ENCODE data around the gene CFAP97. TPM values are rescaled to one million over a fixed set of nuclear protein-coding genes. Genes with fewer than 3 reads are reported as not detected.
A peak's percentile ranks its signal among the peaks of the same experiment; 100 is the strongest.

The CFAP97 gene
- total and polyA plus RNA-seq, 2 donors (not counting 1 experiment from before 2014, with no cell fraction given): 39.3 to 50.8 TPM

GRCh38 chr4:185127021-185127925 is 76.5 kb downstream of the CFAP97 start:
- Histone ChIP-seq H3K9ac (ENCODE audit: insufficient read depth, low read length) (peak overlapping the region; percentile 37), H2AFZ (ENCODE audit: low read length) (peak overlapping the region; percentile 48), H3K4me3 (replicated peaks in 1 of 4; ENCODE audit: control extremely low read depth in 1 of 4, insufficient read depth in 1 of 4, low read depth in 3 of 4, low read length in 4 of 4) (peak overlapping the region; percentile 50 to 62 (median 55)), H4K20me1 (ENCODE audit: control insufficient read depth, extremely low read depth, insufficient read depth, low read length) (no peaks in the 10 kb centered on the region), H3K27me3 (ENCODE audit: control insufficient read depth, insufficient read depth, low read length) (no peaks in the 10 kb centered on the region), H3K4me2 (ENCODE audit: extremely low read depth, insufficient read depth, low read length) (peak overlapping the region; percentile 90), H3K9me3 (ENCODE audit: control insufficient read depth, insufficient read depth, low read depth, low read length) (no peaks in the 10 kb centered on the region), H3K36me3 (ENCODE audit: control insufficient read depth, insufficient read depth, low read length) (no peaks in the 10 kb centered on the region), H3K4me1 (ENCODE audit: control insufficient read depth, extremely low read depth, insufficient read depth, low read length) (peaks cover 4% of the 10 kb centered on the region), H3K27ac (ENCODE audit: insufficient read depth, low read length) (no peak overlapping the region), H3K79me2 (ENCODE audit: control insufficient read depth, insufficient read depth, low read length) (no peaks in the 10 kb centered on the region)
- no peak for TF ChIP-seq CTCF (conservative IDR thresholded peaks at IDR 0.05 in 1 of 2, IDR thresholded peaks at IDR 0.05 in 1 of 2; ENCODE audit: low read depth in 1 of 2, low read length in 2 of 2)
- no peak for TF ChIP-seq EZH2 (IDR thresholded peaks at IDR 0.05; ENCODE audit: low read length, missing control alignments)
- peak in 1 of 2 donors; percentile 37 for DNase-seq (ENCODE audit: low read depth in 2 of 2)

GRCh38 chr4:185124006-185124405 is 79.8 kb downstream of the CFAP97 start:
- Histone ChIP-seq H3K4me2 (ENCODE audit: extremely low read depth, insufficient read depth, low read length) (no peak overlapping the region), H3K27me3 (ENCODE audit: control insufficient read depth, insufficient read depth, low read length) (no peaks in the 10 kb centered on the region), H3K36me3 (ENCODE audit: control insufficient read depth, insufficient read depth, low read length) (no peaks in the 10 kb centered on the region), H4K20me1 (ENCODE audit: control insufficient read depth, extremely low read depth, insufficient read depth, low read length) (no peaks in the 10 kb centered on the region), H3K9ac (ENCODE audit: insufficient read depth, low read length) (no peak overlapping the region), H3K79me2 (ENCODE audit: control insufficient read depth, insufficient read depth, low read length) (no peaks in the 10 kb centered on the region), H3K4me1 (ENCODE audit: control insufficient read depth, extremely low read depth, insufficient read depth, low read length) (peaks cover 4% of the 10 kb centered on the region), H3K9me3 (ENCODE audit: control insufficient read depth, insufficient read depth, low read depth, low read length) (no peaks in the 10 kb centered on the region), H3K27ac (ENCODE audit: insufficient read depth, low read length) (no peak overlapping the region), H2AFZ (ENCODE audit: low read length) (no peak overlapping the region), H3K4me3 (replicated peaks in 1 of 4; ENCODE audit: control extremely low read depth in 1 of 4, insufficient read depth in 1 of 4, low read depth in 3 of 4, low read length in 4 of 4) (no peak overlapping the region)
- DNase-seq (ENCODE audit: low read depth in 2 of 2): no peak
- TF ChIP-seq EZH2 (IDR thresholded peaks at IDR 0.05; ENCODE audit: low read length, missing control alignments) (no peak), CTCF (conservative IDR thresholded peaks at IDR 0.05 in 1 of 2, IDR thresholded peaks at IDR 0.05 in 1 of 2; ENCODE audit: low read depth in 1 of 2, low read length in 2 of 2) (no peak)

DNA sequence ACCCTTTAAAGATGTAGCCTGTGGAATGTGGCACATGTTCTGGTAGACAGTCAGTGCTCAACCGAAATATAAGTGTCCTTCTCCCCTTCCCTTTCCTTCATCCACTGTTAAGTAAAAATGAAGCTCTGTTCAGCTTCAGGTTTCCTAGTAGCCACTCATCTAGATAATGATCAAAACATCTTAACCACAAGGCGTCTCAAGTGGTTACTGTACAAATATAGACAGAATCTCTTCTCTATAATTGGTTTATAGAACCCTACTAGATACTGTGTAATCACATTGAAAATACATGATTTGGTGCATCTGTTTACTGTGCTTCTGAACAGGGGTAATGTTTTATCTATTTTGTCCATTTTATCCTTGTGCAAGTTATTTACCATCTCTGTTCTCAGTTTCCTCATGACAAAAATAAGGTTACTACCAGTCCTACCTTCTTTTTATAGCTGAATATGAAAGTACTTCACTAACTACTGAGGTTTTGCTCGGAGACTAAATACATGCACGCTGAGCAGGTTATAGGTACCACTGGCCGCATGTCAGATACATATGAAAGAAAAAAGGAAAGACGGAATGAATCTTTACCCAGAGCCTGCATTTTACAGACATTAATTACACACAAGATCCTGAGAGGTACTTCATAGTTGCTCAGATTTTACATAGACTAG is 81.0 kb downstream of the CFAP97 start:
- DNase-seq (ENCODE audit: low read depth in 2 of 2): peak in 1 of 2 donors; percentile 43

More for the DNA sequence above, 81.0 kb downstream of the CFAP97 start:
- Histone ChIP-seq H2AFZ (ENCODE audit: low read length) (no peak overlapping the region), H3K9me3 (ENCODE audit: control insufficient read depth, insufficient read depth, low read depth, low read length) (no peaks in the 10 kb centered on the region), H3K9ac (ENCODE audit: insufficient read depth, low read length) (no peak overlapping the region), H3K4me1 (ENCODE audit: control insufficient read depth, extremely low read depth, insufficient read depth, low read length) (no peaks in the 10 kb centered on the region), H3K27me3 (ENCODE audit: control insufficient read depth, insufficient read depth, low read length) (no peaks in the 10 kb centered on the region), H3K79me2 (ENCODE audit: control insufficient read depth, insufficient read depth, low read length) (no peaks in the 10 kb centered on the region), H3K4me2 (ENCODE audit: extremely low read depth, insufficient read depth, low read length) (no peak overlapping the region), H3K4me3 (replicated peaks in 1 of 4; ENCODE audit: control extremely low read depth in 1 of 4, insufficient read depth in 1 of 4, low read depth in 3 of 4, low read length in 4 of 4) (no peak overlapping the region), H4K20me1 (ENCODE audit: control insufficient read depth, extremely low read depth, insufficient read depth, low read length) (no peaks in the 10 kb centered on the region), H3K27ac (ENCODE audit: insufficient read depth, low read length) (no peak overlapping the region), H3K36me3 (ENCODE audit: control insufficient read depth, insufficient read depth, low read length) (no peaks in the 10 kb centered on the region)
- TF ChIP-seq CTCF (conservative IDR thresholded peaks at IDR 0.05 in 1 of 2, IDR thresholded peaks at IDR 0.05 in 1 of 2; ENCODE audit: low read depth in 1 of 2, low read length in 2 of 2) (no peak), EZH2 (IDR thresholded peaks at IDR 0.05; ENCODE audit: low read length, missing control alignments) (no peak)

Measured in fibroblast of lung (primary cell).